ENCODE data around the gene TRIM38. TPM values are rescaled to one million over a fixed set of nuclear protein-coding genes. Genes with fewer than 3 reads are reported as not detected.
"Not testable (repeated sequence)": the region's sequence is repeated elsewhere in the genome, so short reads cannot be mapped to it uniquely, and the experiment has no call there.

The TRIM38 gene
- total RNA-seq, 4 donors from 2014 or later = 4.7 to 8.0 (median 6.5) TPM

DNA sequence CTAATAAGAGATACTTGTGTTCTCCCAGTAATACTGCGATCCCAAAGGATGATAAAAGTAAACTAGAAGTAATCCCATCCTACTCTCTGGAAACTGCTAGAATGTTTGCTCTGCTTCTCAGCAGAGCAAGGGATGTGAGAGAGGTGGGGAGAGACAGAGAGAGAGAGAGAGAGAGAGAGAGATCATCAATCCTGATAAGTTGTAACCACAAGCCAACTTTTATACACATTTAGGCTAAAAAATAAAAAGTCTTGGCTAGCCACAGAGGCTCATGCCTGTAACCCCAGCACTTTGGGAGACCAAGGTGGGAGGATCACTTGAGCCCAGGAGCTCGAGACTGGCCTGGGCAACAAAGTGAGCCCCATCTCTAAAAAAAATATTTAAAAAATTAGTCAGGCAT lies 16.0 kb upstream of the TRIM38 start:
- no peak for DNase-seq (ENCODE audit: low spot score in 2 of 2)
- no peak for TF ChIP-seq CTCF (IDR thresholded peaks at IDR 0.05)
- TF ChIP-seq POLR2A (IDR thresholded peaks at IDR 0.05) = no peak
- H3K4me3 ChIP-seq (ENCODE audit: low read depth, poor library complexity, severe bottlenecking) = no peak overlapping the region
- intact Hi-C loops (cut with DNase I; ENCODE audit: low total_unique reads) = no loop called here
- 88 to 89% methylated on average over 2 of the region's 2 CpGs for WGBS, 2 donors

- WGBS, 2 donors = 95 to 98% methylated on average over 3 of the region's 3 CpGs
- intact Hi-C loops (cut with DNase I; ENCODE audit: low total_unique reads); DNase-seq (ENCODE audit: low spot score in 2 of 2); H3K4me3 ChIP-seq (ENCODE audit: low read depth, poor library complexity, severe bottlenecking): not testable (repeated sequence)
Measured at GRCh38 chr6:25947492-25947891, 15.1 kb upstream of the TRIM38 start.

DNA sequence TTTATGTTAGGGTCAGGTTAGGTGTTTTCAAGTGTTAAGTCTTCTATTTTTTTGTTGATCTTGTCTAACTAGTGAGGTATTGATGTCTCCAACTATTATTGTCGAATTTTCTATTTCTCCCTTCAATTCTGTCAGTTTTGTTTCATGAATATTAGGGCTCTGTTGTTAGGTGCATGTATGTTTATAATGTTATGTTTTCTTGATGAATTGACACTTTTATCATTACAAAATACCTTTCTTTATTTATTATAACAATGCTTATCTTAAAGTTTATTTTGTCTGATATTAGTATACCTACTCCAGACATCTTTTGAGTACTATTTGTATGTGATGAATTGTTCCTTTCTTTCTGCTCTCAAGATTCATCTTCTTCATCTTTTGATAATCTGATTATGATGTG lies 12.9 kb upstream of the TRIM38 start:
- intact Hi-C loops (cut with DNase I; ENCODE audit: low total_unique reads) = no loop called here
- 92 to 100% methylated on average over 1 of the region's 1 CpG for WGBS, 2 donors
- no peak for TF ChIP-seq CTCF (IDR thresholded peaks at IDR 0.05)
- no peak for TF ChIP-seq POLR2A (IDR thresholded peaks at IDR 0.05)
- no peak for DNase-seq (ENCODE audit: low spot score in 2 of 2)
- H3K4me3 ChIP-seq (ENCODE audit: low read depth, poor library complexity, severe bottlenecking) = no peak overlapping the region

GRCh38 chr6:25950297-25950696 lies 12.3 kb upstream of the TRIM38 start:
- no peak for TF ChIP-seq POLR2A (IDR thresholded peaks at IDR 0.05)
- H3K4me3 ChIP-seq (ENCODE audit: low read depth, poor library complexity, severe bottlenecking) = no peak overlapping the region
- intact Hi-C loops (cut with DNase I; ENCODE audit: low total_unique reads) = no loop called here
- whole genome bisulfite sequencing, 2 donors = 40 to 55% methylated on average over 4 of the region's 4 CpGs
- no peak for DNase-seq (ENCODE audit: low spot score in 2 of 2)

GRCh38 chr6:25951296-25952032 lies 11.1 kb upstream of the TRIM38 start:
- intact Hi-C loops (cut with DNase I; ENCODE audit: low total_unique reads) = no loop called here
- WGBS, 2 donors = 65 to 90% methylated on average over 7 of the region's 7 CpGs
- DNase-seq (ENCODE audit: low spot score in 2 of 2) = no peak
- H3K4me3 ChIP-seq (ENCODE audit: low read depth, poor library complexity, severe bottlenecking) = no peak overlapping the region
- no peak for TF ChIP-seq POLR2A (IDR thresholded peaks at IDR 0.05)
- no peak for TF ChIP-seq CTCF (IDR thresholded peaks at IDR 0.05)

DNA sequence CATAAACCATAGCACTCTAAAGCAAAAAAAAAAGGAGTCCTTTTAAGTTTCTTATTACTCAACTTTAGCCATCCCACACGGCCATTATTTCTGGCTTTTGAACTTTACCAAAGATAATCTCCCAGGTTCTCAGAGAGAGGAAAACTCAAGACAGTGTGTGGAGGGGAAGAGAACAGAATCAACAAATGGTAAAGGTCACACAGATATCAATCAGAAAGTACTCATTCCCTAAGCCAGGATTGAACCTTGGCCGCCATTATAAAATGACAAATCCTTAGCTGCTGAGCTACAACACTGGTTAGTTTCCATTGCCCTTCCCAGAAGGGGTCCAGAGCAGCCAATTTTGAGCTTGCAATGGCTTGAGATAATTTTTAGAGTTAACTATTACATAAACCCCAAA lies 10.1 kb upstream of the TRIM38 start:
- H3K4me3 ChIP-seq (ENCODE audit: low read depth, poor library complexity, severe bottlenecking) = no peak overlapping the region
- DNase-seq (ENCODE audit: low spot score in 2 of 2) = no peak
- intact Hi-C loops (cut with DNase I; ENCODE audit: low total_unique reads) = no loop called here
- 88 to 97% methylated on average over 2 of the region's 2 CpGs for WGBS, 2 donors
- no peak for TF ChIP-seq CTCF (IDR thresholded peaks at IDR 0.05)
- TF ChIP-seq POLR2A (IDR thresholded peaks at IDR 0.05) = no peak

DNA sequence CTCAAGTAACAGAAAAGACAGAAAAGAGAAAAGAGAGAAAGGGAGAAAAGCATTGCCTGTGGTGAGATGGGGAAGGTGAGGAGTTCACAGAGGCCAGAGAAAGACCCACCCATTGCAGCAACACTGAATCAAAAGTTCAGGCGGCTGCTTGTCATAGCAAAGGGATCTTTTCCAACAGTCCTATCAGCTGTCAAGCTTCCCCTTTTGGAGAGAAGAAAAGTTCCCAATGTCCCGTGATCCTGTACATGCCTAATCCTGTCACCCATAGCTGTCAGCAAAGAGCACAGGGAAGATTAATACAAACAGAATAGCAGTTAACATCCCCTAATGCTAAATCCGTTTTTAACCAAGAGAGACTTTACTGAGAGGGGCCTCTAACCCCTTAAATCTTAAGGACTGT lies 8.9 kb upstream of the TRIM38 start:
- intact Hi-C loops (cut with DNase I; ENCODE audit: low total_unique reads) = no loop called here
- WGBS, 2 donors = 50 to 60% methylated on average over 3 of the region's 3 CpGs
- TF ChIP-seq CTCF (IDR thresholded peaks at IDR 0.05) = no peak
- TF ChIP-seq POLR2A (IDR thresholded peaks at IDR 0.05) = no peak
- no peak overlapping the region for H3K4me3 ChIP-seq (ENCODE audit: low read depth, poor library complexity, severe bottlenecking)
- DNase-seq (ENCODE audit: low spot score in 2 of 2) = no peak

Data from lower leg skin (tissue), 4 donors.